Lower leg skin (tissue), 4 donors: ENCODE measurements around the gene PP2D1. TPM values are rescaled to one million over a fixed set of nuclear protein-coding genes. Genes with fewer than 3 reads are reported as not detected.

ENCODE experiments used
- DNase-seq, 2 donors: peaks; one replicate each; pipeline ENCODE4 v3.0.0-alpha.2; 2019; ENCODE audit warnings: low spot score in 2 of 2
- H3K4me3 ChIP-seq: fragments of 200-600 bp; sonication (generic); 2 replicates; pipeline ENCODE4 v1.5.1; 2017; ENCODE audit warnings: mild to moderate bottlenecking, low read depth; ENCODE audit not compliant: poor library complexity, severe bottlenecking
- CTCF ChIP-seq, 3 donors: fragments of 450-650 bp; IDR thresholded peaks; one replicate each; pipeline ENCODE4 v1.5.1; 2016; ENCODE audit warnings: antibody characterized with exemption in 3 of 3, mild to moderate bottlenecking in 3 of 3, moderate library complexity in 2 of 3
- POLR2A ChIP-seq, 2 donors: fragments of 450-650 bp; IDR thresholded peaks; one replicate each; pipeline ENCODE4 v1.6.1; 2016 to 2017; ENCODE audit warnings: antibody characterized with exemption in 2 of 2, mild to moderate bottlenecking in 1 of 2, moderate library complexity in 1 of 2
- WGBS, 2 donors: methylation state at CpG; one replicate each; pipeline ENCODE4 v1.1.5; 2018; 5-methylcytosine and 5-hydroxymethylcytosine counted together
- intact Hi-C: fragments of 100-400 bp; cut with DNase I; formaldehyde crosslinking; loops from one replicate; pipeline ENCODE4 v1.15.0; 2023; ENCODE audit warnings: low total_unique reads
- total RNA-seq, 4 donors: library from RNA; depleted of rRNA; stranded (reverse); fragments of >200 nt; gene quantifications; one replicate each; pipeline ENCODE4 v1.1.0, GENCODE V29; 2016

PP2D1 gene
- total RNA-seq, 4 donors from 2014 or later = not detected

GRCh38 chr3:19954676-19955075 is 57.4 kb downstream of the PP2D1 start:
- H3K4me3 ChIP-seq = no peak overlapping the region
- intact Hi-C loops = no loop called here
- 97 to 98% methylated on average over 4 of the region's 4 CpGs for WGBS, 2 donors
- no peak for DNase-seq
- TF ChIP-seq POLR2A (IDR thresholded peaks at IDR 0.05) = no peak
- TF ChIP-seq CTCF (IDR thresholded peaks at IDR 0.05) = no peak

- no peak for DNase-seq
- WGBS, 2 donors = 85 to 86% methylated on average over 2 of the region's 2 CpGs
- H3K4me3 ChIP-seq = no peak overlapping the region
- intact Hi-C loops = no loop called here
- TF ChIP-seq POLR2A (IDR thresholded peaks at IDR 0.05) (no peak), CTCF (IDR thresholded peaks at IDR 0.05) (no peak)
These were observed 61.7 kb downstream of the PP2D1 start for GRCh38 chr3:19950316-19950715.

GRCh38 chr3:19948226-19948591 is 63.9 kb downstream of the PP2D1 start:
- no peak for DNase-seq
- H3K4me3 ChIP-seq = peak overlapping the region; percentile 70
- intact Hi-C loops = loop anchor here (5.0 kb wide), 1 partner anchor 94 kb away; the partner anchor contains the start of gene KAT2B
- TF ChIP-seq CTCF (IDR thresholded peaks at IDR 0.05) (no peak), POLR2A (IDR thresholded peaks at IDR 0.05) (no peak)
- 1 to 4% methylated on average over 2 of the region's 2 CpGs for WGBS, 2 donors

GRCh38 chr3:19947549-19948225 is 64.4 kb downstream of the PP2D1 start:
- DNase-seq = peak; percentile 56 to 90
- TF ChIP-seq CTCF (IDR thresholded peaks at IDR 0.05) = no peak
- H3K4me3 ChIP-seq = peak overlapping the region; percentile 70
- 1 to 2% methylated on average over 17 to 30 of the region's 30 CpGs for WGBS, 2 donors
- intact Hi-C loops = loop anchor here (5.0 kb wide), 1 partner anchor 95 kb away; the partner anchor contains the start of gene KAT2B

- intact Hi-C loops = loop anchor here (5.0 kb wide), 1 partner anchor 95 kb away; the partner anchor contains the start of gene KAT2B
- peak; percentile 97 to 100 for DNase-seq
- H3K4me3 ChIP-seq = peak within 1 kb of the TSS; percentile 70
- TF ChIP-seq POLR2A (IDR thresholded peaks at IDR 0.05) = peak in 1 of 2 donors; percentile 45
- peak in 1 of 3 donors; percentile 12 for TF ChIP-seq CTCF (IDR thresholded peaks at IDR 0.05)
- 0 to 1% methylated on average over 64 to 70 of the region's 73 CpGs for WGBS, 2 donors
These were observed 65.1 kb downstream of the PP2D1 start, which contains the start of gene RAB5A for GRCh38 chr3:19946832-19947548. Gene RAB5A (plus strand): TSS chr3:19947097. CDS start chr3:19950899, 3,802 bp downstream.
